Posterior vena cava (tissue), 2 donors: Measurements from ENCODE around the gene ARHGEF25. TPM values are rescaled to one million over a fixed set of nuclear protein-coding genes. Genes with fewer than 3 reads are reported as not detected.
"Not testable (repeated sequence)": the region's sequence is repeated elsewhere in the genome, so short reads cannot be mapped to it uniquely, and the experiment has no call there.

Source experiments
- DNase-seq: peaks from one replicate; pipeline ENCODE4 v3.0.0-alpha.2; 2020; ENCODE audit warnings: low spot score
- intact Hi-C, 2 donors: fragments of 100-400 bp; cut with DNase I; formaldehyde crosslinking; loops; one replicate each; pipeline versions ENCODE4 v1.14.1 to v1.14.2; 2022 to 2023
- long read RNA-seq, 2 donors: library from polyadenylated mRNA; unstranded; transcript quantifications; one replicate each; pipeline ENCODE4 v2.0.0, GENCODE V29; 2020 to 2021
- total RNA-seq, 2 donors: library from RNA; stranded (reverse); fragmentation: NEBNext Ultra II Directional; extraction: Animal tissue kit (Norgen Biotek cat#: 25700); gene quantifications; one replicate each; pipeline ENCODE4 v1.2.1, GENCODE V29; 2021
- donor health status: DM: yes; HTN: yes; CAD: no.
- donor health status: DM: yes; HTN: yes; CAD: no.

ARHGEF25 gene
- 10 to 100 TPM; 78.8 to 82.8 TPM for total RNA-seq
- long read RNA-seq, donor 1, partial matches to known transcripts = 1 of 2 reads
- long read RNA-seq, donor 1, other reads (novel, unspliced or antisense) = 1 of 2 reads
- long read RNA-seq, donor 2, partial matches to known transcripts = 0 of 3 reads
- long read RNA-seq, donor 2, other reads (novel, unspliced or antisense) = 2 of 3 reads

DNA sequence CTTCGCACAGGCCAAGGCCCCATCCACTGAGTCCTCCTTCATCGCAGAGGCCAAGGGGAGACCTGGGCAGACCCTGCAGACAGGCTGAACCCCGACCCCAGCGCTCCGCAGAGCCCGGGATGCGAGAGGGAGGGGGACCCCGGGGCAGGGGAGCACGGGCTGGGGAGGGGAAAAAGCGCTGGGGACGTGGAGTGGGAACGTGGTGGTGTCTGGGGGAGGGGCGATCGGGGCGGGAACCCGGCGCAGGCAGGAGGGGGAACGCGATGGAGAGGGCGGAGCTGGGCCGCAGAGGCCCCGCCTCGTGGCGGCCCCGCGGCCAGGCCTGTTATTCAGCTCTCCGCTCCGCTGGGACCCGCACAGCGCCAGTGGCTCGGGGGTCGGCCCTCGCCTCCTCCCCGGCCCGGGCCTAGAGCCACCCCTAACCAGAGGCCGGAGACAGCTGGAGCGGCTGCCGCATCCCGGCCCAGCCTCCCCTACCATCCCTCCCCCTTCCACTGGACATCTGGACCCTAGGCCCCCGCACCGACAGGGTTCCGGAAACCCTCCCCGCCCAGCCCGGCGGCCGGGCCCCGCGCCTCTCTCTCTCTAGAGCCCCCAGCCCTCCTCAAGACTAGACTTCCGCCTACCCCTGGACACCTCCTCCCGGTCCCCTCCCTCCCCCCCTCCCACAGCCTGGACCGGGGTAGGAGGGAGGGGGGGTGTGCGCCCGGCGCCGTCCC, at the start of gene ARHGEF25:
Gene ARHGEF25, plus strand, starts transcription at position 328 of the 719 bp plus-strand sequence. CDS start 460 bp downstream, outside the sequence.
- peak; percentile 92 for DNase-seq
- intact Hi-C loops = no loop called here

DNA sequence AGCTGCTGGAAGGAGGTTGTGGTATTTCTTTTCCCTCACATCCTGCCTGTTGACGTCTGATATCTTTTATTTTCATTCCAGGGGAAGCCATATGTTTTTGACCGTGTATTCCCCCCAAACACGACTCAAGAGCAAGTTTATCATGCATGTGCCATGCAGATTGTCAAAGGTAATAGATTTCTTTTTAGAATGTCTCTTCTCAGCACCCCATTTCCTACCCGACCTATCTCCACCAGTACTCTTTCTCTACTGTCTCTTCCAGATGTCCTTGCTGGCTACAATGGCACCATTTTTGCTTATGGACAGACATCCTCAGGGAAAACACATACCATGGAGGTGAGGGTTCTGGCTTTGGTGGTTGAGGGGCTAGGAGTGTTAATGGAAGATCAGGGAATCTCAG, 47.9 kb upstream of the ARHGEF25 start:
- DNase-seq = no peak
- intact Hi-C loops = no loop called here

DNA sequence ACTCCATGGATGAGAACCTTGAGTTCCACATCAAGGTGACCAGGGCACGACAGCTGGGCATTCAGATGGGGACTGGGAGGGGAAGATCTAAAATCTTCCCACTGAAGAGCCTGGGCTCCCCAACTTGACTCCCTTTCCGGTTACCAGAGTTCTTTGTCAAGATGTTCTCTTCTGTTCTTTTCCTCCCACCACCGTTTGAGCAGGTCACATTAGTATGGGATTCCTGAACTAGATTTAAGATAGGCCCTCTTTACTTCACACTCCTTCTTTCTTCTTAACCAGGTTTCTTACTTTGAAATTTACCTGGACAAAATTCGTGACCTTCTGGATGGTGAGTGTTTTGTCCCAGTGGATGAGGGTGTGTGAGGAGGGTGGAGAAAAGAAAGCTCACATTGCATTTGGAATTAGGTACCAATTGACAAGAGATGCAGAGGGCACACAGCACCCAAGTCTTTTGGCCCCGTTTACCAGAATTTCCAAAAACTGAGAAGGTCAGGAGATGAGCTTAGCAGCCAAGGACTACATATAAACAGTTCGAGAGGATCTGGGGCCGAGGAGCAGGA, 47.0 kb upstream of the ARHGEF25 start:
- DNase-seq = no peak
- intact Hi-C loops = no loop called here

DNA sequence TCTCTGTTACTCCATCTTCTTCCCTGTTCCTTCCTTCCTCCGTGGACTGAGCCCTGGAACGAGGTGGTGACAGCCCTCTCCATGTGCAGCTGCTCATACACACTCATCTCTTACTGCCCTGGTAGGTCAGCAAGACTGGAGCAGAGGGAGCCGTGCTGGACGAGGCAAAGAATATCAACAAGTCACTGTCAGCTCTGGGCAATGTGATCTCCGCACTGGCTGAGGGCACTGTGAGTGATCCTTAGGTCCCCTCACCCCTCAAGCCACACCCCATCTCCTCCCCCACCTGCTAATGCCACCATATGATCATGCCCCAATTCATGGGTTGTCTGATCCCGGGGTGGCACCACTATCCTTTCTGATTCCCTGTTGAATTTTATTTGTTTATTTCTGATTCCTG, 42.4 kb upstream of the ARHGEF25 start:
- intact Hi-C loops = no loop called here
- DNase-seq = no peak

DNA sequence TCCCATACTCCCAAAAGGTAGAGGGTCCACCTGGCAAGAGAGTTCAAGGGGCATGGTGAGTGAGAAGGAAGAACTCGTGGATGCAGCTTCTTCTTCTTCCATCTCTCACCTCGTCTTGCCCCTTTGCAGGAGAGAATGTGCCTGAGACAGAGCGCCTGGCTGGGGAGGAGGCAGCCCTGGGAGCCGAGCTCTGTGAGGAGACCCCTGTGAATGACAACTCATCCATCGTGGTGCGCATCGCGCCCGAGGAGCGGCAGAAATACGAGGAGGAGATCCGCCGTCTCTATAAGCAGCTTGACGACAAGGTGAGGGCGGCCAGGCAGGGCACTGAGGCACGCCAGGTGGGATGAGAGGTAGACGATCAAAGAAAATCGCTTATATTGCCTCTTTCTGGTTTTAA, 41.4 kb upstream of the ARHGEF25 start:
- no peak for DNase-seq
- intact Hi-C loops = no loop called here

DNA sequence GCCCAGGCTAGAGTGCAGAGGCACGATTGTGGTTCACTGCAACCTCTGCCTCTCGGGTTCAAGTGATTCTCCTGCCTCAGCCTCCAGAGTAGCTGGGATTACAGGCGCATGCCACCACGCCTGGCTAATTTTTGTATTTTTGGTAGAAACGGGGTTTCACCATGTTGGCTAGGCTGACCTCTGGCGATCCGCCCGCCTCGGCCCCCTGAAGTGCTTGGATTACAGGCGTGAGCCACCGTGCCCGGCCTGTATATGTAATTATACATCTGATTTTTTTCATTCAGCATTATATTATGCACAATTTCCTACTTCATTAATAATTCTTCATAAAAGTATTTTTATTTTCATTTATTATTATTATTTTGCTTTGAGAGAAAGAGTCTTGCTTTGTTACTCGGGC, 40.8 kb upstream of the ARHGEF25 start:
- intact Hi-C loops, DNase-seq: not testable (repeated sequence)

DNA sequence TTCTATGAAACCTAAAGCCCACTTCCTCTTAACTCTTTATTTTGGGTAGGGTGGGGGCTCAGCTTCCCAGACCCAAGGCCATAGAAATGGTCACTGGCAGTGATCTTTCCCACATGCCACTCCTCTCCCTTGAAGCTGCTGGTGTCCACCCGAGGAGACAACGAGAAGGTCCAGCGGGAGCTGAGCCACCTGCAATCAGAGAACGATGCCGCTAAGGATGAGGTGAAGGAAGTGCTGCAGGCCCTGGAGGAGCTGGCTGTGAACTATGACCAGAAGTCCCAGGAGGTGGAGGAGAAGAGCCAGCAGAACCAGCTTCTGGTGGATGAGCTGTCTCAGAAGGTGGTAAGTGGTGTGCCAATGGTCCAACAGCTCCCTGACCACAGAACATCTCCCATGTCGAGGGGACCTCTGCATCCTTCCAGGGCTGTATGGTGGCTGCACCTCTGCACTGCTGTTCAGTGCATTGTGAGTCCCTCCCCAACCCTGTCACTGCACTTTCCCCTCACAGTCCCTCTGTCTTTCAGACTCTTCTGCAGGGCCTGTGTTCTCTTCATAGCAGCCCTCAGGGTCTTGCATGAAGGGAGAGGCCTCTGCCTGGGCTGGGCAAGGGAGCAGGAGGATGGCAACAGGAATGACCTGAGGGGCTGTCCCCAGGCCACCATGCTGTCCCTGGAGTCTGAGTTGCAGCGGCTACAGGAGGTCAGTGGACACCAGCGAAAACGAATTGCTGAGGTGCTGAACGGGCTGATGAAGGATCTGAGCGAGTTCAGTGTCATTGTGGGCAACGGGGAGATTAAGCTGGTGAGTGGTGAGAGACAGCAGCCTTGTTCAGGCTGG, 39.1 kb upstream of the ARHGEF25 start:
- intact Hi-C loops = no loop called here
- DNase-seq = no peak

DNA sequence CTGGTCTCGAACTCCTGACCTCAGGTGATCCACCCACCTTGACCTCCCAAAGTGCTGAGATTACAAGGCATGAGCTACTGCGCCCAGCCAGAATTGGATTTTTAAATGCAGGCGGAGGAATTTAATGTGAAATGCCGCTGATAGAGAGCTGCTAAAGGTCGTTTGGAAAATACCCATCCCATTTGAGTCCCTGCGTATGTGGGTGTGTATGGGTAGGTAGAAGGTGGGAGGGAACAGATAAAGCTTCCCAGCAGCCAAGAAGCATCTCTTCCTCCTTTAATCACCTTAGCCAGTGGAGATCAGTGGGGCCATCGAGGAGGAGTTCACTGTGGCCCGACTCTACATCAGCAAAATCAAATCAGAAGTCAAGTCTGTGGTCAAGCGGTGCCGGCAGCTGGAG, 36.4 kb upstream of the ARHGEF25 start:
- intact Hi-C loops = no loop called here
- DNase-seq = no peak

DNA sequence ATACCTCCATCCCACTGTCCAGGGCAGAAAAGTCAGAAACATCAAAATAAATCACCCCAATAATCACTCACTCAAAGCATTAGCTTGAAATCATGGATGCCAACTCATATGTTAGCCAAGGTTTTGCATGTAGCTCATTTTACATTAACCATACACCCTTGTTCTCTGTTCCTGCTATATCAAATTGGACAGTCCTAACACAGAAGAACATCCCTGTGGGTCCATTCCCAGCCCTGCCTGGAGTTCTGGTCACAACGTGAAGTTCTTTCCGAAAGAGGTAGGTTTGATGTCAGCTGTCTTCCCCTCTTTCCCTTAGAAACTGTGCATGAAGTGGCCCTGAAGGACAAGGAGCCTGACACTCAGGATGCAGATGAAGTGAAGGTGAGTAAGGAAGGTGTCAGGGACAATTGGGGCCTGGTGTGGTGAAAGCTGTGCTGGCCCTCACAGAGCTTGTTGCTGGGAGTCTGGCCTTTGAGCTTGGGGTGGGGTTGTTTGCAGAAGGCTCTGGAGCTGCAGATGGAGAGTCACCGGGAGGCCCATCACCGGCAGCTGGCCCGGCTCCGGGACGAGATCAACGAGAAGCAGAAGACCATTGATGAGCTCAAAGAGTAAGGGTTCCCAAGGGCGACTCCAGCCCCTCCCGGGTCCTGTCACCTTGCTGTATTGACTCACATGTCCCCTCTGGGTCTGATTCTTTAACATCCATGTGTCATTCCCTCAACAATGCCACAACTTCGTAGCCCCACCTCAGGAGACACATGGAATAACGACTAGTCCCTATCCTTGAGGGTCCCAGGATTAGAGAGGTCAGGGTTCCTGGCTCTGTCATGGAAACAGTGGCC, 35.2 kb upstream of the ARHGEF25 start:
- DNase-seq = no peak
- intact Hi-C loops = no loop called here

DNA sequence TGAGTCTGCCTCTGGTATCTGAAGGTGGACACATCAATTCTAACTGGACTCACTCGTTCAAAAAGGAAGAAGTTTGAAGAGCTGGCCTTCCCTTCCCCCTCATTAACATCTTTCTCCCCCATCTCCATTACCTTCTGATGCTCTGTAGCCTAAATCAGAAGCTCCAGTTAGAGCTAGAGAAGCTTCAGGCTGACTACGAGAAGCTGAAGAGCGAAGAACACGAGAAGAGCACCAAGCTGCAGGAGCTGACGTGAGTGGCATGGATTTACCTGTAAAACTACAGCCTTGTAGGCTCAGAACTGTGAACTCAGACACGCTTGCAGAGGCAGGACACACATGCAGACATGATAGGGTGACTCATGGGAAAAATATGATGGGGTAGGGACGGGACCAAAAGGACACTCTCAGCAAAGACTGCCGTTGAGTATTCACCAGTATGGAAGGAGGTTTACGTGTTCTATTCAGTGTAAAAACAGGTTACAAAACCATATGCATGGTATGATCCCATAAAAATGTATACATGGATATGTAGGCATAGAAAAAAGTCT, 34.5 kb upstream of the ARHGEF25 start:
- intact Hi-C loops = no loop called here
- DNase-seq = no peak

DNA sequence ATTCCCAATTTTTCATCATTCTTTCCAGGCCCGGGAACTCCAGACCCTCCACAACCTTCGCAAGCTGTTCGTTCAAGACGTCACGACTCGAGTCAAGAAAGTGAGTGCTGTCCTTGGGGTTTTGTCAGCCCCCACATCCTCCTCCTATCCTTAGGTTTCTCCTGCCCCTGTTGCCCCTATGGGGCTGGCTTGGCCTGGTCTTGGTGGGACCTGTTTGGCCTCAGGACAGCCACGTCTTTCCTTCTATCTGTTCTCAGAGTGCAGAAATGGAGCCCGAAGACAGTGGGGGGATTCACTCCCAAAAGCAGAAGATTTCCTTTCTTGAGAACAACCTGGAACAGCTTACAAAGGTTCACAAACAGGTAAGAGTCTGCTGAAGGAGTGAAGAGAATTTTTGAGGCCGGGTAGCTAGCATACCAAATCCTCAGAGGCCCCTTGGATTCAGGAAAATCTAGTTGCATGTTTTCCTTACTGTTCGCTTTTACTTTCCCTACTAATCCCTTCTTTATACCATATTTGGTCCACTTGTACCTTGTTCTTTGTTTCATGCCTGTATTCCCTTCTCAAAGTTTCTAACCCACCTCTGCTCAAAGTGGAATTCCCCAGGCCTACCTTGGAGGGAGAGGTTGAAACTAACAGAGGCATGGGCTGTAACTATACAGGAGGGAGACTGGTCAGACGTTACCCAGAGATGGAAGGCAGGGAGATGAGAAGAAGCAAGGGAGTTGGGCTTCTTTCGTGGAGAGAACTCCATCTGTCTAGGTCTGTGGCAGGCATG, 33.1 kb upstream of the ARHGEF25 start:
- intact Hi-C loops = no loop called here
- no peak for DNase-seq

DNA sequence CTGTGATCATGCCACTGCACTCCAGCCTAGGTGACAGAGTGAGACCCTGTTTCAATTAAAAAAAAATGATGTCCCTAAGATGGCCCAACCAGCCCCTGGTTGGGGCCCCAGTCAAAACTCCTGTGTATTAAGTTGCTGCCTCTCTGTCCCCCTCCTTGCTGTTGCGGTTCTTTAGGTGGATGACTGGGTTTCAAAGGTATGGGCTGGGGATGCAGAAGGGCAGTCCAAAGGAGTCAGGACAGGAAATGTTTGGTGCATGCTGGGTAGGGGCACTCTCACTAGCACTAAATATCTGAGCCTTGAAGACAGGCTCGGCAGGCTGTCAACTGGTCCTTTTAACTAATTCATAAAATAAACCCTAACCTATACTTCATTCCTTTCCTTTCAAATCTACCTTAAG, 32.2 kb upstream of the ARHGEF25 start:
- intact Hi-C loops = no loop called here
- DNase-seq = no peak

DNA sequence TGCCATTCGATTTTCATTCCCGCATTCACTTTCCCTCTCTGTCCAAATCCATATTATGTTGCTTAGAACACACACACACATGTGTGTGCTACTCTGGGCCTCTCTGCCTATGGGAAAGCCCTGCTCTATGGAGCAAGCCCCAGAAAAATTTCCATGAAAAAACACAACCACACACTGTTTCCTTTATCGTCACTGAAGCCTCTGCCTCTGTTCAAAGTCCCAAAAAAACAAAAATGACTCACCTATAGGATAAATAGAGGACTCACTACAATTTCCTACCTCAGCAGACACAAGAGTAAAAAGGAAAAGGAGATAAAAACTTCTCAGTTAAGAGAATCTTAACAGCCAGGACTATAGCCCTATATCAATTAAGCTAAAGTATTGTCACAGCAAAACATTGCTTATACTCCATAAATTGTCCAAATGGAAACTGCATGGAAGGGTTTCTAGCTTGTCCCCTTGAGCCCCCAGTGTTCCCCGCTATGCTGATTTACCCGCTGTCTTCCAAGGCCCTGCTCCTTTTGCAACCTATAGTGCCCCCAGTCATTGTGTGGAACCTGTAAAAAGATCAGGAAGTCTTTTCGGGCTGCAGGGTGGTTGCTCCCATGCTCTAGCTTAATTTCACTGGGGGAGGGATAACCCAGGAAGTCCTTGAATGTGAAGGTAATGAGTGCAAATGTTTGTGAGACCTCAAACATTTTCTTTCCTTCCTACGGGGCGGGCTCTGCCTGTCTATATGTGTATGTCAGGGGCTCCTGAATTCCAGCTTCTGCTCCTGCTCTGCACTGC, 31.4 kb upstream of the ARHGEF25 start:
- DNase-seq = no peak
- intact Hi-C loops = loop anchor here in 1 of 2 donors (5.0 kb wide), 1 partner anchor 42 kb away; no protein-coding TSS in a partner anchor

DNA sequence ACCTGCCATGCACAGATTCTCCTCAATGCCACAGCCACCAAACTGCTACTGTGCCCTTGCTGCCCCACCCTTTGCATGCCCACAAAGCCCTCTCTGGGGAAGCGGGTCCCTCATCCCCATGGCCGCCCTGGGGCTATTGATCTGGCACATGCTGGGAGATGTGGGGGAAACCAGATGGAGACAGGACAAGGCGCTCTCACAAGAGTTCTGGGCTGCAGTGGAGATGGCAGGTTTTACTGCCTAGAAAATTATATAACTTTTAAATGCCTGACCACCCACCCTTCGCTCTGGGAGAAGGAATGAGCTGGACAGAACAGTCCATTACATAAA, 30.8 kb upstream of the ARHGEF25 start:
- intact Hi-C loops = loop anchor here in 1 of 2 donors (5.0 kb wide), 1 partner anchor 42 kb away; no protein-coding TSS in a partner anchor
- no peak for DNase-seq

DNA sequence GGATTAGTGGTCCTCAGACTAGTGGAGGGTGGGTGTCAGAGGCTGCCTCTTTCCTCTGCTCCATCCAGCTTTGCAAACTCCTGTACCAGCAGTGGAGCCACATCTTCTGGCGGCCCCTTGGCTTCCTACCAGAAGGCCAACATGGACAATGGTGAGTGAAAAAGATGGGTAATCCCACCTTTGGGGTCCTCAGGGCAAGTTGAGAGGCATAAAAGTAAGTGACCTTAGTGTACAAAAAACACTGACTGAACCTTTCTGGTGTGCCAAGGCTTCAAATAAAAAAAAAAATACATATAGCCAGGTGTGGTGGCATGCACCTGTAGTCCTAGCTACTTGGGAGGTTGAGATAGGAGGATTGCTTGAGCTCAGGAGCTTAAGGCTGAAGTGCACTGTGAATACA, 29.4 kb upstream of the ARHGEF25 start:
- intact Hi-C loops = loop anchor here in 1 of 2 donors (5.0 kb wide), 1 partner anchor 40 kb away; no protein-coding TSS in a partner anchor
- DNase-seq = no peak

DNA sequence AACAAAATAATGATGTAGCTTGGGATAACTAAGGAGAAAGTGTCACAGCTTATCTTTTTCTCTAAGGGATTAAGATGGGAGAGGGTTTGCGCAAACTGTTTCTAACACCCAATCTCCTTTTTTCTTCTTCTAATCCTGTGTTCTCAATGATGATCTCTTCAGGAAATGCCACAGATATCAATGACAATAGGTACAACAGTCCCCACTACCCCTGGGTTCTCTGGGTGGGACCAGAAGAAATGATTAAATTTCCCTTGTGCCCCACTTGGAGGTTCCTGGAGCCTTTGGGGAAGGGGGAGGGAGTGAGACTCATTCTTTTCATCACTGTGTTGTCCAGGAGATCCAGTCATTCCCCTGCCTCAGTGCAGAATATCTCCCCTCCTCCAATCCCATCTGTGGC, 28.8 kb upstream of the ARHGEF25 start:
- no peak for DNase-seq
- intact Hi-C loops = loop anchor here in 1 of 2 donors (5.0 kb wide), 1 partner anchor 40 kb away; no protein-coding TSS in a partner anchor
